Fibroblast of lung (primary cell): ENCODE measurements around the gene RASGRF2. TPM values are rescaled to one million over a fixed set of nuclear protein-coding genes. Genes with fewer than 3 reads are reported as not detected.

Experiments
- DNase-seq, 2 donors: peaks; one replicate each; pipeline versions ENCODE4 v3.0.0 to v3.0.0-alpha.2; 2010; ENCODE audit warnings: low read depth in 2 of 2
- H2AFZ ChIP-seq: 2 replicates; pipeline ENCODE4 v1.5.1; 2012; ENCODE audit warnings: low read length, control low read depth, inconsistent platforms
- H3K27ac ChIP-seq: 2 replicates; pipeline ENCODE4 v1.5.1; 2011; ENCODE audit warnings: low read length, control low read depth; ENCODE audit not compliant: insufficient read depth
- H3K27me3 ChIP-seq: 2 replicates; pipeline ENCODE4 v1.5.1; 2011; ENCODE audit warnings: mild to moderate bottlenecking, low read length; ENCODE audit not compliant: control insufficient read depth, insufficient read depth
- H3K36me3 ChIP-seq: 2 replicates; pipeline ENCODE4 v1.5.1; 2011; ENCODE audit warnings: low read length; ENCODE audit not compliant: control insufficient read depth, insufficient read depth
- H3K4me1 ChIP-seq: 2 replicates; pipeline ENCODE4 v1.5.1; 2011; ENCODE audit warnings: low read length; ENCODE audit not compliant: control insufficient read depth, insufficient read depth; ENCODE audit errors: extremely low read depth
- H3K4me2 ChIP-seq: 2 replicates; pipeline ENCODE4 v1.5.1; 2011; ENCODE audit warnings: low read length, control low read depth; ENCODE audit not compliant: insufficient read depth; ENCODE audit errors: extremely low read depth
- H3K4me3 ChIP-seq, 4 experiments: fragments of 200-600 bp in 1 of 4; sonication (generic) in 1 of 4; replicated peaks in 1 of 4; 2 replicates each; pipeline ENCODE4 v1.5.1; 2011 to 2016; ENCODE audit warnings: low read length in 4 of 4, low read depth in 3 of 4, mild to moderate bottlenecking in 3 of 4, control low read depth in 2 of 4, inconsistent platforms in 1 of 4, mixed read lengths in 1 of 4; ENCODE audit not compliant: insufficient read depth in 1 of 4; ENCODE audit errors: control extremely low read depth in 1 of 4
- H3K79me2 ChIP-seq: 2 replicates; pipeline ENCODE4 v1.5.1; 2012; ENCODE audit warnings: mild to moderate bottlenecking, low read length, inconsistent platforms; ENCODE audit not compliant: control insufficient read depth, insufficient read depth
- H3K9ac ChIP-seq: 2 replicates; pipeline ENCODE4 v1.5.1; 2011; ENCODE audit warnings: mild to moderate bottlenecking, low read length, control low read depth; ENCODE audit not compliant: insufficient read depth
- H3K9me3 ChIP-seq: 2 replicates; pipeline ENCODE4 v1.5.1; 2012; ENCODE audit warnings: low read depth, low read length; ENCODE audit not compliant: control insufficient read depth, insufficient read depth
- H4K20me1 ChIP-seq: 2 replicates; pipeline ENCODE4 v1.5.1; 2011; ENCODE audit warnings: low read length; ENCODE audit not compliant: control insufficient read depth, insufficient read depth; ENCODE audit errors: extremely low read depth
- EZH2 ChIP-seq: IDR thresholded peaks from 2 replicates; pipeline ENCODE4 v1.5.1; 2012; ENCODE audit warnings: low read length, control low read depth, mild to moderate bottlenecking; ENCODE audit errors: missing control alignments
- polyA plus RNA-seq, 2 donors: library from polyadenylated mRNA; depleted of rRNA in 1 of 2; stranded (reverse) in 1 of 2; unstranded in 1 of 2; fragments of >200 nt; gene quantifications; 2 replicates each; pipeline ENCODE4 v1.2.1, GENCODE V29; 2011 to 2012; ENCODE audit warnings: missing spikeins in 1 of 2
- total RNA-seq: library from RNA; depleted of rRNA; stranded (reverse); fragments of >200 nt; gene quantifications from 2 replicates; pipeline ENCODE4 v1.2.1, GENCODE V29; 2014
- TF ChIP-seq, protein P1 (sequence below), 2 donors: IDR thresholded peaks in 1 of 2; conservative IDR thresholded peaks in 1 of 2; 1 replicate in 1 of 2; 2 replicates in 1 of 2; pipeline ENCODE4 v1.5.1; 2011 to 2012; ENCODE audit warnings: low read length in 2 of 2, control low read depth in 1 of 2, inconsistent platforms in 1 of 2, low read depth in 1 of 2, mild to moderate bottlenecking in 1 of 2

The RASGRF2 gene
- total and polyA plus RNA-seq, 2 donors (not counting 1 experiment from before 2014, with no cell fraction given), result 3.5 to 19.5 TPM

DNA sequence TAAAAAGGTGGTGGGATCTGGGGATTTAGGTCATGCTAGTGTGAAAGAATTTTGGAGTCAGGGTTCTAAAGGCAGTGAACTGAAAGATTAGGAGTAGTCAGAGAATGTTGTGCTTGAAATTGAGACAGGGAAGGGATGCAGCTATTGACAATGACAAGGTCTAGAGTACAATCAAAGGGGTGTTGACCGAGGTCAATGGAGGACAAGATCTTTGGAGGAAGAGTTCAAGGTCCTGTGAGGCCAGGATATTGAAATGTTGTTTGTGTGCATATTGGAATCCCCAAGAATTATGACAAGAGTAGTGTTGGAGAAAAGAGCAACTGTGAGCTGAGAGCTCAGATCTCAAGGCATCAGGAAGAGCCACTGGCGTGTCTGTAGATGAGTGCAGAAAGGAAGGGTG is 116.9 kb downstream of the RASGRF2 start:
- Histone ChIP-seq H3K27me3 (no peaks in the 10 kb centered on the region), H3K4me3 (no peak overlapping the region), H3K9ac (no peak overlapping the region), H3K9me3 (no peaks in the 10 kb centered on the region), H3K36me3 (peaks cover 3% of the 10 kb centered on the region), H4K20me1 (no peaks in the 10 kb centered on the region), H2AFZ (no peak overlapping the region), H3K27ac (no peak overlapping the region), H3K79me2 (no peaks in the 10 kb centered on the region), H3K4me1 (no peaks in the 10 kb centered on the region), H3K4me2 (no peak overlapping the region)
- no peak for TF ChIP-seq EZH2
- TF ChIP-seq, protein P1, sequence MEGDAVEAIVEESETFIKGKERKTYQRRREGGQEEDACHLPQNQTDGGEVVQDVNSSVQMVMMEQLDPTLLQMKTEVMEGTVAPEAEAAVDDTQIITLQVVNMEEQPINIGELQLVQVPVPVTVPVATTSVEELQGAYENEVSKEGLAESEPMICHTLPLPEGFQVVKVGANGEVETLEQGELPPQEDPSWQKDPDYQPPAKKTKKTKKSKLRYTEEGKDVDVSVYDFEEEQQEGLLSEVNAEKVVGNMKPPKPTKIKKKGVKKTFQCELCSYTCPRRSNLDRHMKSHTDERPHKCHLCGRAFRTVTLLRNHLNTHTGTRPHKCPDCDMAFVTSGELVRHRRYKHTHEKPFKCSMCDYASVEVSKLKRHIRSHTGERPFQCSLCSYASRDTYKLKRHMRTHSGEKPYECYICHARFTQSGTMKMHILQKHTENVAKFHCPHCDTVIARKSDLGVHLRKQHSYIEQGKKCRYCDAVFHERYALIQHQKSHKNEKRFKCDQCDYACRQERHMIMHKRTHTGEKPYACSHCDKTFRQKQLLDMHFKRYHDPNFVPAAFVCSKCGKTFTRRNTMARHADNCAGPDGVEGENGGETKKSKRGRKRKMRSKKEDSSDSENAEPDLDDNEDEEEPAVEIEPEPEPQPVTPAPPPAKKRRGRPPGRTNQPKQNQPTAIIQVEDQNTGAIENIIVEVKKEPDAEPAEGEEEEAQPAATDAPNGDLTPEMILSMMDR (conservative IDR thresholded peaks at IDR 0.05 in 1 of 2, IDR thresholded peaks at IDR 0.05 in 1 of 2; ENCODE audit: low read depth in 1 of 2, low read length in 2 of 2), result no peak
- no peak for DNase-seq

DNA sequence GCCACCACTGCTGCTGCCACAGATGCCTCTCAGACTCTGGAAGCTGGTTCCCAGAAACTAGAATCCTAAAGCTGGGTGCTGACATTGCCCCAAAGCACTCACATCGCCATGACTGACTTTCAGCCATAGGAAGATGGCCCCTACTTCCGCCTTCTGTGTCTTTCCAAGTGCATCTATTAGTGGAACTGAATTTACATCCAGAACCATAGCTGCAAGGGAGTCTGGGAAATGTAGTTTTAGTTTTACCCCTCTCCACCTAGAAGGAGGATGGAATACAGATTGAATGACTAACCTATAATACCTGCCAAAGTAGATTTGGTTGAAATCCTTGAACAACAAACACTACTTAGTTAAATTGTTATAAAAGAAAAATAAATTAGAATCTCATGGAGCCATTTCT is 118.8 kb downstream of the RASGRF2 start:
- Histone ChIP-seq H3K4me2 (no peak overlapping the region), H3K27ac (no peak overlapping the region), H4K20me1 (no peaks in the 10 kb centered on the region), H3K9ac (no peak overlapping the region), H3K27me3 (no peaks in the 10 kb centered on the region), H2AFZ (no peak overlapping the region), H3K9me3 (no peaks in the 10 kb centered on the region), H3K4me1 (no peaks in the 10 kb centered on the region), H3K36me3 (peaks cover 3% of the 10 kb centered on the region), H3K79me2 (no peaks in the 10 kb centered on the region), H3K4me3 (no peak overlapping the region)
- TF ChIP-seq, protein P1 (conservative IDR thresholded peaks at IDR 0.05 in 1 of 2, IDR thresholded peaks at IDR 0.05 in 1 of 2; ENCODE audit: low read depth in 1 of 2, low read length in 2 of 2), result no peak
- no peak for TF ChIP-seq EZH2
- no peak for DNase-seq

DNA sequence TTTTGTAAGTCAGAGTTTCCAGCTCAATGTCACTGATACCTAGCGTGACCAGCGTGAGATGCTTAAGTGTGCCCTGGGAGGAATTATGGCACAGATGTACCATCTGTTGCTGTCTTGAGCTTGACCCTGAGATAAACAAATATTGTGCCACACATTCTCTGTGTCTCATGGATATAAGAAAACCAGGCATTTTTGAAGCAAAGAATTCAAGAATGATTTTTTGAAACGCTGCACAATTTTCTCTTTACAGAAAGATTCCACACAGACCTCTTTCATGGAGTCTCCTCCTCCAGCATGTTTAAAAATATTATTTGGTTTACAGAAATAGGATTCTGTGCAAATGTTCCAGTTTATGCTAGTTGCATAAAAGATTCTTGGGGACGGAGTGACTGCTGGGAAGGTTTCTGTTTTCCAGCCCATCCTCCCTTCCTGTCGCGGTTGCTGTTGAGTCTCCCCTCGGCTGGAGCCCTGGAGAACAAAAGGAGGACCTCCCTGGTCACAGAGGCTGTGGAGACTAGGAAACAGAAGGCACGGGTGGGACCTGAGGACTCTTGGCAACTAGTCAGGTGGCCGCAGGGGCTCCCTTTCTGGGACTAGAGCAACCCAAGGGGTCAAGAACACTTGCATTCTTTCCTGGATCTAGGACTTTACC is 120.8 kb downstream of the RASGRF2 start:
- Histone ChIP-seq H3K4me2 (no peak overlapping the region), H3K27ac (no peak overlapping the region), H3K9me3 (no peaks in the 10 kb centered on the region), H3K36me3 (peaks cover 3% of the 10 kb centered on the region), H2AFZ (no peak overlapping the region), H3K79me2 (no peaks in the 10 kb centered on the region), H3K4me3 (no peak overlapping the region), H3K27me3 (no peaks in the 10 kb centered on the region), H4K20me1 (no peaks in the 10 kb centered on the region), H3K4me1 (no peaks in the 10 kb centered on the region), H3K9ac (no peak overlapping the region)
- TF ChIP-seq, protein P1 (conservative IDR thresholded peaks at IDR 0.05 in 1 of 2, IDR thresholded peaks at IDR 0.05 in 1 of 2; ENCODE audit: low read depth in 1 of 2, low read length in 2 of 2), result no peak
- TF ChIP-seq EZH2, result no peak
- DNase-seq, result no peak
